Measurements from ENCODE around the gene ACTR1A. TPM values are rescaled to one million over a fixed set of nuclear protein-coding genes. Genes with fewer than 3 reads are reported as not detected.
"Not testable (repeated sequence)": the region's sequence is repeated elsewhere in the genome, so short reads cannot be mapped to it uniquely, and the experiment has no call there.

Gene ACTR1A
- 75.2 TPM for total RNA-seq

- peak; percentile 99 for DNase-seq
Observed at GRCh38 chr10:102502337-102503151, at the start of gene ACTR1A. Gene ACTR1A, minus strand, starts transcription at chr10:102502712. Its CDS starts 65 bp downstream, at chr10:102502647.

- DNase-seq = no peak
Observed at GRCh38 chr10:102550636-102551210, 48.2 kb upstream of the ACTR1A start.

- no peak for DNase-seq
Observed at GRCh38 chr10:102549549-102549948, 47.0 kb upstream of the ACTR1A start.

DNA sequence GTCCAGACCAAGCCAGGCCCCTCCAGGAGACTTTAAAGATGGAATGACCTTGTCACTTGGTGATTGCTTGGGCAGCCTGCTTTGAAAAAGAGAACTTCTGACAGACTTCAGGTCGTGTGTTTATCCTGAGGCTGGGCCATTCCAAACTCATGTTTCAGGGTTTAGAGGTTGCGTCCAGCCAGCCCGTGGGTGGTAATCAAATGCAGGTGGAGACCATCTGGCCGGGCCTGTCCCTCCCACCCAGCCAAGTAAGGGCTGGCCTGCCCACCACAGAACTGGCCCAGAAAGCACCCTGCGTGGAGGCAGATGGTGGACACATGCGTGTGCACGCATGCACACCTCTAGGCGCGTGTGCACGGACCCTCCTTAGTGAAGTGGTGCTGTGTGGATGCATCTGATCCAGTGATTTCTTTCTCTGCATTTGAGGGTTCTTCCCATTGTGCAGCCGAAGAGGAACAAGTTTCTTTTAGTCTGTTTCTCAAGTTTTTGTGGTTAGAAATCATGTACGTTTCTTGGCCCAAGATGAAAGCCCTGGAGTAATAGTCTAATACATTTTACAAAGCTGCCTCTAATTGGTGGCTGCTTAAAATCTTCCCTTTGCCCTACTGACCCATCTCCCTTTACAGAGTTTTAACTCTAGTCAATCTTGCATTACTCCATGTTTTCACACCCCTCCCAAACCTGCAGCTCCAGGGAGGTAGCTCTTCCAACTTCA is 44.3 kb upstream of the ACTR1A start:
- peak; percentile 38 for DNase-seq

- DNase-seq = no peak
Observed at GRCh38 chr10:102545997-102546396, 43.5 kb upstream of the ACTR1A start.

GRCh38 chr10:102545265-102545871 is 42.9 kb upstream of the ACTR1A start:
- DNase-seq = no peak

GRCh38 chr10:102542800-102543418 is 40.4 kb upstream of the ACTR1A start:
- DNase-seq = no peak

GRCh38 chr10:102540023-102540422 is 37.5 kb upstream of the ACTR1A start:
- no peak for DNase-seq

- no peak for DNase-seq
Observed at GRCh38 chr10:102538811-102539210, 36.3 kb upstream of the ACTR1A start.

GRCh38 chr10:102537948-102538347 is 35.4 kb upstream of the ACTR1A start:
- DNase-seq = no peak

GRCh38 chr10:102537367-102537766 is 34.9 kb upstream of the ACTR1A start:
- no peak for DNase-seq

- no peak for DNase-seq
Observed at GRCh38 chr10:102535481-102536147, 33.1 kb upstream of the ACTR1A start.

DNA sequence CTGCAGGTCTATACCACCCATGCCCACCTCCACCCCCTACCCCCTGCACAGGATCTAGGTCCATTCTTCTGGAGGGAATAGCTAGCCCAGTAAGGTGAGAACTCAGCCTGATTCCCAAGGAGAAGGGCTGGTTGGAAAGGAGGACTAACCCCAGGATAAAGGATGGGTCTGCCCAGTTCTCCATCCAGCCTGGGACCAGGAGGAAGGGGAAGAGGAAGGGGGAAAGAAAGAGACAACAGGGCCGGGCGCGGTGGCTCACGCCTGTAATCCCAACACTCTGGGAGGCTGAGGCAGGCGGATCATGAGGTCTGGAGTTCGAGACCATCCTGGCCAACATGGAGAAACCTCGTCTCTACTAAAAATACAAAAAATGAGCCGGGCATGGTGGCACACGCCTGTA is 32.5 kb upstream of the ACTR1A start:
- DNase-seq = not testable (repeated sequence)

DNA sequence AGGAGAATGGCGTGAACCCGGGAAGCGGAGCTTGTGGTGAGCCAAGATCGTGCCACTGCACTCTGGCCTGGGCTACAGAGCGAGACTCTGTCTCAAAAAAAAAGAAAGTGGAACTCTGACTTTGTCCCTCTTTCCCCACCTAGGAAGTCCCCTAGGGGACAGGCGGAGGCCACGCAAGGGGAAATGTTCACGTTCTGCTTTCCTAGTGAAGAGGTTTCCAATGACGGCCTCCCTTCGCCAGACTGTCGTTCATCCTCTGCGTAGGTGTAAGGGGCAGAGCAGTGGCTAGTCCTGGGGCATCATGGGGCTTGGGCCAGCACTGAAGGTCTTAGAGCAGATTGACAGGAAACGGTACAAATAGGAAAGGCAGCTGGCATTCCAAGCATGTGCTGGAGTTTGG is 31.8 kb upstream of the ACTR1A start:
- DNase-seq = no peak

DNA sequence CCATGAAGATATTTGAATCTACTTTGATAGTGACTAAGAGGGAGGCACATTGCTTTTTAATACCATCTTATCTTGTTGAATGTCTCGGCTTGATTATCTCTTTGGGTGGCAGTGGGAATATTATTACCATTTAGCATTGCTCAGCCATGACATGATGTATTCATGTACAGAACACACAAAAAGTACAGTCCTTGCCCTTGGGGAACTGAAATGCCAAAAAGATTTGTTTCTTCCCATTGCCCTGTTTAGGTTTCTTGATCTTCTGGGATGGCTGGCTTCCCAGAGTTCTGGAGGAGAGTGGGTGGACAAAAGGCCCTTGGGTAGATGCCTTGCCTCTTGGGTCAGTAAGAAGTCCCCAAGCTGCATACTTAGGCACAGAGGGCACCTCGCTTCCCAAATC is 25.0 kb upstream of the ACTR1A start:
- no peak for DNase-seq

GRCh38 chr10:102524746-102525145 is 22.2 kb upstream of the ACTR1A start:
- no peak for DNase-seq

GRCh38 chr10:102523250-102524029 is 20.9 kb upstream of the ACTR1A start:
- no peak for DNase-seq

- no peak for DNase-seq
Observed at GRCh38 chr10:102522874-102523249, 20.4 kb upstream of the ACTR1A start.

GRCh38 chr10:102519246-102519825 is 16.8 kb upstream of the ACTR1A start:
- no peak for DNase-seq

DNA sequence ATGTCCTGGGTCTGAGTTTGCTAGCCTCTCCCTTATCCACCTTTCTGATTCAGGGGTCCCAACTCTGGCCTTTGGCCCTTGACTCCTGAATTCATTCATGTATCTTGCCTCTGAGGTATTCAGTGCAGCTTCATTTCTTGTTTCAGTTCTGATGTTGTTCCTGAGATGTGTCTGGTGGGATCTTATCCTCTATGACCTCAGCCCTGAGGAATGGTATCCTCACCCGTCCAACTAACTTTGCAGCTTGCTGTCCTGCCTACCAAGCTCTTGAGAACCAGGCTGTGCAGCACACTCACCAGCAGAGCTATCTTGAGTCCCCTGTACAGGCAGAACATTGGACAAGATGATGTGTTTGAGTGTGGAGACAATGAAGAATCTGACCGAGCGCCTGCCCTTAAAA is 15.0 kb upstream of the ACTR1A start:
- DNase-seq = peak; percentile 21

GRCh38 chr10:102515724-102516123 is 13.2 kb upstream of the ACTR1A start:
- no peak for DNase-seq
